Lung (tissue), 12 donors: ENCODE data around the gene NET1. TPM values are rescaled to one million over a fixed set of nuclear protein-coding genes. Genes with fewer than 3 reads are reported as not detected.

Experiments used
- ATAC-seq: fragments of 200-7000 bp; cut with Tn5 transposase; one replicate; pipeline ENCODE4 v1.9.1; 2020; ENCODE audit warnings: moderate number of reproducible peaks; ENCODE audit not compliant: insufficient read depth, low FRiP score
- DNase-seq, 3 donors: peaks; one replicate each; pipeline ENCODE4 v3.0.0-alpha.2; 2013 to 2017
- H3K27ac ChIP-seq, 2 donors: one replicate each; pipeline ENCODE4 v1.5.1; 2013; ENCODE audit warnings: mild to moderate bottlenecking in 2 of 2, moderate library complexity in 2 of 2, control low read depth in 1 of 2, inconsistent platforms in 1 of 2, low read depth in 1 of 2, low read length in 1 of 2
- H3K27me3 ChIP-seq, 3 donors: one replicate each; pipeline ENCODE4 v1.5.1; 2013; ENCODE audit warnings: low read length in 2 of 3; ENCODE audit not compliant: control insufficient read depth in 3 of 3, insufficient read depth in 3 of 3
- H3K36me3 ChIP-seq, 4 donors: one replicate each; pipeline ENCODE4 v1.5.1; 2013; ENCODE audit warnings: low read length in 4 of 4, mild to moderate bottlenecking in 1 of 4, moderate library complexity in 1 of 4; ENCODE audit not compliant: control insufficient read depth in 4 of 4, insufficient read depth in 4 of 4
- H3K4me1 ChIP-seq, 5 donors: one replicate each; pipeline ENCODE4 v1.5.1; 2013; ENCODE audit warnings: low read length in 5 of 5, mild to moderate bottlenecking in 2 of 5, moderate library complexity in 1 of 5; ENCODE audit not compliant: control insufficient read depth in 5 of 5, insufficient read depth in 5 of 5
- H3K4me3 ChIP-seq: one replicate; pipeline ENCODE4 v1.5.1; 2013; ENCODE audit warnings: mild to moderate bottlenecking, control low read depth, moderate library complexity
- H3K9ac ChIP-seq, 2 donors: one replicate each; pipeline ENCODE4 v1.5.1; 2013; ENCODE audit warnings: low read length in 2 of 2, control low read depth in 1 of 2; ENCODE audit not compliant: insufficient read depth in 1 of 2
- H3K9me3 ChIP-seq, 4 donors: one replicate each; pipeline ENCODE4 v1.5.1; 2013; ENCODE audit warnings: low read length in 3 of 4, mild to moderate bottlenecking in 1 of 4, moderate library complexity in 1 of 4; ENCODE audit not compliant: control insufficient read depth in 4 of 4, insufficient read depth in 3 of 4
- WGBS, 2 donors: extraction: QIAGEN DNeasy Blood & Tissue Kit; methylation state at CpG; one replicate each; pipeline ENCODE4 v1.1.7; 2013; 5-methylcytosine and 5-hydroxymethylcytosine counted together
- polyA plus RNA-seq, 2 donors: library from polyadenylated mRNA; stranded (reverse); fragments of 200-250 nt; gene quantifications; one replicate each; pipeline ENCODE4 v1.2.1, GENCODE V29; 2013
- total RNA-seq, 2 donors: library from RNA; depleted of rRNA in 1 of 2; stranded (reverse); fragments of >200 nt in 1 of 2; gene quantifications; one replicate each; pipeline ENCODE4 v1.2.1, GENCODE V29; 2014 to 2021
- TF ChIP-seq, protein P1 (sequence below): IDR thresholded peaks from 2 replicates; pipeline ENCODE4 v1.5.1; 2012; ENCODE audit warnings: mild to moderate bottlenecking; ENCODE audit errors: control extremely low read depth, extremely low read depth
- donor health status: control.
- donor health status: control.
- donor health status: Bipolar disorder and iron deficiency.
- donor health status: healthy.
- donor health status: DM: yes; HTN: yes; CAD: no.

The NET1 gene
- total and polyA plus RNA-seq, 4 donors = 17.4 to 98.7 (median 35.9) TPM

DNA sequence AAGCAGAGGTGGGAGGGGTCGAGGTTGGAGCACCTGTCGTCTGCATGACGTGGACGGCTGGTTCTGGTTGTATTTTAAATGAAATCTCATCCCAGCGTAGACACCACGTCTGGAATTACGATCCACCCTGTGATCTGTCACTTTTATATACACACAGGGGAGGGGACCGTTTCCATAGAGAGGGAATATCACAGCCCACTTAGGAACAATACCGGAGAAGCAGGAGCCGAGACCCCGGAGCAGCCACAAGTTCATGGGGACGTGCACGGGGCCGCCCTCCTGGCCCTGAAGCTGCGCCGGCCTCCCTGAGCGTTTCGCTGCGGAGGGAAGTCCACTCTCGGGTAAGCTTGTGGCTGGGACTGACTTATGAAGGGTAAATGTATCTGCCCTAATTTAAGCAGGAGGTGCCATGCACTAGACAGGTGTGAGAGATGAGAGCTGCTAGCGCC is 47.4 kb upstream of the NET1 start, which contains the start of gene UCN3:
Gene UCN3, plus strand, starts transcription at position 77 of the 449 bp plus-strand sequence. CDS start 8,755 bp downstream, outside the sequence.
- ATAC-seq (no peak), DNase-seq (no peak)
- no peak within 1 kb of the TSS for H3K27ac ChIP-seq
- no peak within 1 kb of the TSS for H3K4me3 ChIP-seq
- peaks cover 0 to 5% (median 0%) of the 10 kb centered on the region in 3 donors for H3K27me3 ChIP-seq
- TF ChIP-seq, protein P1, sequence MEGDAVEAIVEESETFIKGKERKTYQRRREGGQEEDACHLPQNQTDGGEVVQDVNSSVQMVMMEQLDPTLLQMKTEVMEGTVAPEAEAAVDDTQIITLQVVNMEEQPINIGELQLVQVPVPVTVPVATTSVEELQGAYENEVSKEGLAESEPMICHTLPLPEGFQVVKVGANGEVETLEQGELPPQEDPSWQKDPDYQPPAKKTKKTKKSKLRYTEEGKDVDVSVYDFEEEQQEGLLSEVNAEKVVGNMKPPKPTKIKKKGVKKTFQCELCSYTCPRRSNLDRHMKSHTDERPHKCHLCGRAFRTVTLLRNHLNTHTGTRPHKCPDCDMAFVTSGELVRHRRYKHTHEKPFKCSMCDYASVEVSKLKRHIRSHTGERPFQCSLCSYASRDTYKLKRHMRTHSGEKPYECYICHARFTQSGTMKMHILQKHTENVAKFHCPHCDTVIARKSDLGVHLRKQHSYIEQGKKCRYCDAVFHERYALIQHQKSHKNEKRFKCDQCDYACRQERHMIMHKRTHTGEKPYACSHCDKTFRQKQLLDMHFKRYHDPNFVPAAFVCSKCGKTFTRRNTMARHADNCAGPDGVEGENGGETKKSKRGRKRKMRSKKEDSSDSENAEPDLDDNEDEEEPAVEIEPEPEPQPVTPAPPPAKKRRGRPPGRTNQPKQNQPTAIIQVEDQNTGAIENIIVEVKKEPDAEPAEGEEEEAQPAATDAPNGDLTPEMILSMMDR = no peak
- no peaks in the 10 kb centered on the region for H3K36me3 ChIP-seq
- no peak within 1 kb of the TSS for H3K9ac ChIP-seq
- peaks cover 0 to 5% (median 0%) of the 10 kb centered on the region in 5 donors for H3K4me1 ChIP-seq
- peaks cover 0 to 3% (median 0%) of the 10 kb centered on the region in 4 donors for H3K9me3 ChIP-seq
- WGBS, 2 donors = 57 to 75% methylated on average over 21 of the region's 21 CpGs

DNA sequence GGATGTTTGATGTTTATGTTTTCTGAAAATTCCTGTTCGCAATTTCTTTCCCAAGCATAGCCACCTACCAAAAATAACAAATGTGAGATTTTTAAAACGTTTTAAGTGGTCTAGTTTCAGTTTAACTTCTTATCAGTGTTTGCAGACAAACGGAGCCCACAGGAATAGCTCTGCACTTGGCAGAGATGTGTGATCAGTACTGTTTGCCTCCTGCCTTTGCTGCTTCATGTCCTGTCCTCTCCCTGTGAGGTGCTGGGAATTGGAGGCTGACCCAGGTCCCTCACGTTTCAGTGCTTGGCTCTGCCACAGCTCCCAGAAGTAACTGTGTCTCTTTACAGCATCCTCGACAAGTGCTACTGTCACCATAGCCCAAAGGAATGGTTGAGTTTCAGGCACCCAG is 46.4 kb upstream of the NET1 start:
- H3K9me3 ChIP-seq = peaks cover 0 to 4% (median 1%) of the 10 kb centered on the region in 4 donors
- H3K4me3 ChIP-seq = no peak overlapping the region
- no peak for DNase-seq
- H3K4me1 ChIP-seq = peaks cover 0 to 5% (median 0%) of the 10 kb centered on the region in 5 donors
- 21 to 24% methylated on average over 5 of the region's 5 CpGs for WGBS, 2 donors
- ATAC-seq = no peak
- no peak overlapping the region for H3K27ac ChIP-seq
- no peak overlapping the region for H3K9ac ChIP-seq
- H3K27me3 ChIP-seq = peaks cover 0 to 5% (median 0%) of the 10 kb centered on the region in 3 donors
- TF ChIP-seq, protein P1 = no peak
- no peaks in the 10 kb centered on the region for H3K36me3 ChIP-seq

DNA sequence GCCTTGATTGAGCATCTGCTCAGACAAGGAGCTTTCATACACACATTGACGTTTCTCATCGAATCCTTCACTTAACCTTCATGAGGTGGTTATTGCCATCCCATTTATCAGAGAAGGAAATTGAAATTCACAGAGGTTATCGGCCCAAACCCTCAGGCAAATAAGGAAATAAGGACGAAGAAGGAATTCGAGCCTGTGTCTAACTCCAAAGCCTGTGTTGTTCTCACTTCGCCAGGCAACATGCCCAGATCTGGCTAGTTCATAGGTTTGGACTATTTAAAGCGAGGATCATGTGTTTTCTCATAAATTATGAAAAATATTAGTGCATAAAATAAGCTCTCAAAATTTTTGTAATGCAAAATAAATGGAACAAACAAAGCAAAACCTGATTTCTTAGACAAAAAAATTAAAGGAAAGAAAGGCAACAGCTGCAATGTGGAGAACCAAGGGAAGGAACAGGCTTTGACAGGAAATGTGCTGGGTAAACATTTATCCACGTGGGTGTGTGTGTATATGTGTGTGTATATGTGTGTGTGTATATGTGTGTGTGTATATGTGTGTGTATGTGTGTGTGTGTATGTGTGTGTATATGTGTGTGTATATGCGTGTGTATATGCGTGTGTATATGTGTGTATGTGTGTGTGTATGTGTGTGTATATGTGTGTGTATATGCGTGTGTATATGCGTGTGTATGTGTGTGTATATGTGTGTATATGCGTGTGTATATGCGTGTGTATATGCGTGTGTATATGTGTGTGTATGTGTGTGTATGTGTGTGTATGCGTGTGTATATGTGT is 42.8 kb upstream of the NET1 start:
- Histone ChIP-seq H3K9me3 (peaks cover 0 to 7% (median 0%) of the 10 kb centered on the region in 4 donors), H3K27me3 (peaks cover 0 to 5% (median 0%) of the 10 kb centered on the region in 3 donors), H3K4me1 (peaks cover 0 to 5% (median 0%) of the 10 kb centered on the region in 5 donors), H3K4me3 (no peak overlapping the region), H3K36me3 (no peaks in the 10 kb centered on the region), H3K9ac (no peak overlapping the region), H3K27ac (no peak overlapping the region)
- 65 to 75% methylated on average over 16 of the region's 16 CpGs for WGBS, 2 donors
- ATAC-seq = no peak
- TF ChIP-seq, protein P1 = no peak
- DNase-seq = no peak
